Coronary artery (tissue), 2 donors: ENCODE results near the gene FILIP1.
A peak's percentile ranks its signal among the peaks of the same experiment; 100 is the strongest.

Source experiments
- DNase-seq: peaks from one replicate; pipeline ENCODE4 v3.0.0-alpha.2; 2017; ENCODE audit warnings: low spot score
- H3K27ac ChIP-seq, 2 donors: fragments of 200-600 bp; sonication (generic); one replicate each; pipeline ENCODE4 v1.5.1; 2016 to 2019
- H3K4me3 ChIP-seq: fragments of 200-600 bp; sonication (generic); 2 replicates; pipeline ENCODE4 v1.5.1; 2016; ENCODE audit warnings: mild to moderate bottlenecking, moderate library complexity
- TF ChIP-seq, protein P1 (sequence below): fragments of 200-600 bp; sonication (generic); IDR thresholded peaks from one replicate; pipeline ENCODE4 v1.5.1; 2019; ENCODE audit warnings: antibody characterized with exemption

Gene FILIP1

DNA sequence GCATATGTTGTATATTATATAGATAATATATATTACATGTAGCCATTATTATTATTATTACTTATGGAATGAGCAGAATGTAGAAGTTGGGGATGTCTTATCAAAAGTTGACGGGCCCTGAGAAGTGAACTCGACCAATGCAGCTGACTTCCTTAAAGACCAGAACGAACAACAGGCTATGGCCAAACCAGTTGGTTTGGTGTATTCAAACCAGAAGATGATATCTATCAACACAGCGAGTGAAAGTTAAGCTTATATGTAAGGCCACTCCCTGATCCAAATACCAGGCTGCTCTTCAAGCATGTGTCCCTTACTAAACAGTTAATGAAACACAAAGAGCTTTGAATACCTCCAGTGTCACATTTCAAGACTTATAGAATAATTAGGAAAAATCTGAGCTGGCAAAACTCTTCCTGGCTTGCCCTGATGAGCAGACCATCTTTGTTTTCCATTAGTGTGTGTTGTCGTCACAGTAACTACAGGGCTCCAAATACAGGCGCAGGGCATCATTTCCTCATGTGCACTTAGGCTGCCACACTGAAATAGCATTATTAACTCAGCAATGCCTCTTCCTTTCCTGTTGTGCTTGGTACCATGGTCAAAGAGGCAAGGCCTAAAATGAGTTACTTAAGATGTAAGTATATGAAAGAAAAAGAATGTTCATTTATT is 6.6 kb downstream of the FILIP1 start:
- DNase-seq: no peak
- TF ChIP-seq, protein P1, sequence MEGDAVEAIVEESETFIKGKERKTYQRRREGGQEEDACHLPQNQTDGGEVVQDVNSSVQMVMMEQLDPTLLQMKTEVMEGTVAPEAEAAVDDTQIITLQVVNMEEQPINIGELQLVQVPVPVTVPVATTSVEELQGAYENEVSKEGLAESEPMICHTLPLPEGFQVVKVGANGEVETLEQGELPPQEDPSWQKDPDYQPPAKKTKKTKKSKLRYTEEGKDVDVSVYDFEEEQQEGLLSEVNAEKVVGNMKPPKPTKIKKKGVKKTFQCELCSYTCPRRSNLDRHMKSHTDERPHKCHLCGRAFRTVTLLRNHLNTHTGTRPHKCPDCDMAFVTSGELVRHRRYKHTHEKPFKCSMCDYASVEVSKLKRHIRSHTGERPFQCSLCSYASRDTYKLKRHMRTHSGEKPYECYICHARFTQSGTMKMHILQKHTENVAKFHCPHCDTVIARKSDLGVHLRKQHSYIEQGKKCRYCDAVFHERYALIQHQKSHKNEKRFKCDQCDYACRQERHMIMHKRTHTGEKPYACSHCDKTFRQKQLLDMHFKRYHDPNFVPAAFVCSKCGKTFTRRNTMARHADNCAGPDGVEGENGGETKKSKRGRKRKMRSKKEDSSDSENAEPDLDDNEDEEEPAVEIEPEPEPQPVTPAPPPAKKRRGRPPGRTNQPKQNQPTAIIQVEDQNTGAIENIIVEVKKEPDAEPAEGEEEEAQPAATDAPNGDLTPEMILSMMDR: no peak
- H3K27ac ChIP-seq: peak overlapping the region in 1 of 2 donors; percentile 72
- H3K4me3 ChIP-seq: no peak overlapping the region

DNA sequence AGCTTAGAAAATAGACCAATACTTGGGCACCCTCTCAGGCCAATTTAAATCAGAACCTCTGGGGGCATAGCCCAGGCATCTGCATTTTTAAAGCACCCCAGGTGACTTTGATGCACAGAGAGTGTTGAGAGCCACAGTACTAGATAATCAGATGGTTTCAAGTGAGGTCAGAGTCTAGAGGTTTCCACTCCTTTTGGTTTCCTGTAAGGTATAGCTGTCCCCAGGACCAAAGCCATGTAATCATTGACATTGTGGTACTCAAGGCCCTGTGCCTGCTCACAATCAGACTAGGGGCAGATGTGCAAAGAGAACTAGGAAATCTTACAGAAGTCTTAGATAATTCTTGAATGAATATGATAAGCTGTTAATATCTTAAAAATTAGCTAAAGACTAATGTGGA is 9.1 kb downstream of the FILIP1 start:
- Histone ChIP-seq H3K4me3 (no peak overlapping the region), H3K27ac (no peak overlapping the region)
- DNase-seq: no peak
- TF ChIP-seq, protein P1: no peak

DNA sequence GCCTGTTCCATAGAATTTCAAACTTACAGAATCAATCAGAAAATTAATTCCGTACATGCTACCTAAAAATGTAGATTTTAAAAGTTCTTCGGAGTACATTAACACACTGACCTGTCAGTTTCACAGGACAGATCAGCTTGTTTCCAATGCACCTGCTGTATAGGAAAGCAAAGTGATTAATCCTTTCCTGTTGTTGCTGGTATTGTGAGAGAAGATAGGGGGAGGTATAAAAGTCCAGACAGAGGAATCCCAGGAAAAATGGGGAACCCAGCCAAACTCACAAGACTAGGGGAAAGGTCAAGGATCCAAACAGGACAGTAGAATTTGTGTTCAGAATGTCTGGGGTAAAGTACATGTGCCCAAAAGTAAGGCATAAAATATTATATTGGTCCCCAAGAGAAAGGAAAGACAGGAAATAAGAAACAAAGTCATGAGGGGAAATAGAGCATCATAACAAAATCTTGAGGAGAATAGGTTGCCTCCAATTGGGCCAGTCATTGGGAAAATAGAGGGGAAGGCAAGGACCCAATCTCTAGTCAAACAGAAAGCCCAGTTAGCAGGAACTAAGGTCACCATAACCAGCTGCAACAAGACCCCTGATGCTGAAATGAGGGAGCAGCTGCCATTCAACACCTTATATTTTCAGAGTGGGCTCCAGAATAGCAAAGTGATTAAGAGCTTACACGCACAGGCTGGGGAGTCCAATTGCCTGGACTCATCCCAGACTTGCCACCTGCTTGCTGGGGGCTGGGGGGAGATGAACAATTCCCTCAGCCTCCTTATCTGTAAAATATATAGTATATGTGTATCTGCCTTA is 10.3 kb downstream of the FILIP1 start:
- no peak for DNase-seq
- Histone ChIP-seq H3K4me3 (no peak overlapping the region), H3K27ac (no peak overlapping the region)
- TF ChIP-seq, protein P1: no peak

DNA sequence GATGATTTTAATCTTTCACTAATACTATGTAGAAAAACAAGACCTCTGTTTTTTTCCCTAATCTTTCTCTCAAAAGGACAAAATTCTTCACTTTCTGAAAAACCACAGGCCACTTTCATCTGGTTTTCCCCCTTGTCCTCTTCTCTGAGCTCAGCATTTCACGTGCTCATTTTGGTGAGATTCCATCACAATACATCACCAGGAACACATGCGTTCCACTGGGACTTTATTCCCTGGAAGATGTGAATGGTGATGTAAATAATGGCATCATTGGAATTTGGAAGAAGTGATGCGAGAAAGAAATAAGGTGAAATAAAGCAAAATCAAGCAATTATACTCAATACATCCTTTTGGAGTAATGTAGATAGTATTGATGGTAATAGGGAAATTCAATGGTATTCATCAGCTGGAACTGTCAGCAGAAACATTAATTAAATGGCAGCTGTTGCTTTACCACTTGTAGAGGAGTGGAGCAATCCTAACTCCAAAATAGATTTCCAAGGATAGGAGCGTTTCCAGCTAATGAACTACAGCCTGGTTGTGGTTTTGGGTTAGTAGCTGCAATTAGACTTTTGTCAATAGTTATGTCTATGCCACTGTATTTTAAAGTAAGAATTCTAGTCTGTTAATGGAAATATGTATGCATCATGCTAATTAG is 11.5 kb downstream of the FILIP1 start:
- TF ChIP-seq, protein P1: no peak
- Histone ChIP-seq H3K4me3 (no peak overlapping the region), H3K27ac (peak overlapping the region; percentile 46 to 83)
- no peak for DNase-seq

DNA sequence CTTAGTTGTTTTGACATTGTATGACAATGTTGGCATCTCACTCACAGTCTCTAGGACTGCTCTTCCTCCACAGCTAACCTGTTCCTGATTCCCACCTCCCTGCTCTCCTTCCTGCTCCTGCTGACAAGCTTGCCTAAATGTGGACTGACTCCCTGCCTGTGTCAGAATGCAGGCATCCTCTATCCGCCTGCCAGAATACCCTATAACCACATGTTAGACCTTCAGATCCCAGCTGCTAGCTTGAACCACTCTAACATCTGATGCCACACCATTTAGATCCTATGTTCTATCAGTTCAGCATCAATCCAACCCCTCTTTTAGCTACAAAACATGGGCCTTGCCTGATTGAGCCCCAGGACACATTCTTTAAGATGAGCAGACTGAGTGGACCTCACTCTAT is 12.2 kb downstream of the FILIP1 start:
- DNase-seq: no peak
- Histone ChIP-seq H3K4me3 (no peak overlapping the region), H3K27ac (peak overlapping the region; percentile 46 to 83)
- TF ChIP-seq, protein P1: no peak

DNA sequence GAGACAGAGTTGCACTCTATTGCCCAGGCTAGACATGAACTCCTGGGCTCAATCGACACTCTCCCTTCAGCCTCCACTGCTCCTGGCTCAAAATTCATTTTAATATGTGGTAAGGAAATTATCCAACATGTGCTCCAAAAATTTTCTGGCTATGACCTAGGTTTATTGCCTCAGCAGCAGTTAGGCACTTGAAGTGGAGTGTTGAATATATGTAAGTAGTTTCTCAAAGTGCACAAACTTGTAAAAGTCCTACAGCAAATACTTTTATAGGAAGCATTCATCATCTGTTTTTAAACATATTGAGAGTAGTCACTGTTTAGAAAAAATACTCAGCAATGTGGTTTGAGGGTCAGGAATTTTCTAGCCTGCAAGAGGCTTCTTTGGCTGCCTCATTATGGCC is 13.2 kb downstream of the FILIP1 start:
- no peak for DNase-seq
- H3K27ac ChIP-seq: peak overlapping the region; percentile 46 to 83
- TF ChIP-seq, protein P1: no peak
- H3K4me3 ChIP-seq: no peak overlapping the region
